ENCODE data around the gene TNFRSF11A.

Gene TNFRSF11A

DNA sequence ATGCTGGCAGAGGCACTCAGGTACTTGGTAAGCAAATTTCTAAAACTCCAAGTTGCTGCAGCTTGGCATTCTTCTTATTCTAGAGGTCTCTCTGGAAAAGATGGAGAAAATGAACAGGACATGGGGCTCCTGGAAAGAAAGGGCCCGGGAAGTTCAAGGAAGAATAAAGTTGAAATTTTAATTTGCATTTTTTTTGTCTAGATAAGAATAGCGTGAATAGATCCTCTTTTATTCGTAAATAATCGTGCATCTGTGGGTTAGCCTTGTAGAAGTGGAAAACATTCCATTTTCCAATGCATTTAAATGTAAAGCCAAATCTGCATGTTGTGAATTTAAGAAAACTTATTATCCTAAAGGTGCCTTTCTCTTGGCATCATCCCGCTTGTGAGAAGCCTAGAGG is 61.0 kb downstream of the TNFRSF11A start:
- no peak for DNase-seq

DNA sequence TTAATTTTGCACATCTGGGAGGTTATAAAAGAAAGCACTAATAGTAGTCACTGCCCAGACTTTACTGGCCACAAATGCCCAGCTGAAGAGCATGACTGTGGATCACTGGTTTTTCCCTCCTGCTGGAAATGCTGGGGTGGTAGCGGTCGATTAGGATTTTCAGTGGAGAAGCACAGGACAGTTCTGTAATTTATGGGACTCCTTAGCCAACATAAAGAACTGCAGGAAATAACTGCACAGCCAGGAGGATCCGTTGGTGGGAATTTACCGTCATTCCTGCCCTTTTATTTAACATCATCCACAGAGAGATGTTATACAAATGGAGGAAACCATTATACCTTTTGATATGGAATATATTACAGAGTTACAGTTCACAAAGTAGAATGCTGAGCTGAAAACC is 61.5 kb downstream of the TNFRSF11A start:
- DNase-seq, result no peak

DNA sequence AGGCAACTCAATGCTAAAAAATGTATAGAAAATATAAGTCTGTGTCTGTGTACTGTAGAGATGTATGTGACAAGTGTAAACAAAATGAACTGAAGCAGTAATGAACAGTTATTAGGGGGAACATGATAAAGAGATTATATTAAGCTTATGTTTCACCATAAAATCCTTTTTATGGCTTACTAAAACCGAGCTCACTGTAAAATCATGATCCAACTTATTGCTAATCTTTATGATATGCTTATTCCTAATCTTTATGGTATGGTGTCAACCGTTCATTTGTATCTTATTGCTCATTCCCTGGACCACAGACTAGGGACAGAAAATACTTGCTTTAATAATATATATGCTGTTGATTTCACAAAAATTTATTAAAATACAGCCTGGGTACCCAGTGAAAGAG is 62.1 kb downstream of the TNFRSF11A start:
- DNase-seq, result no peak

DNA sequence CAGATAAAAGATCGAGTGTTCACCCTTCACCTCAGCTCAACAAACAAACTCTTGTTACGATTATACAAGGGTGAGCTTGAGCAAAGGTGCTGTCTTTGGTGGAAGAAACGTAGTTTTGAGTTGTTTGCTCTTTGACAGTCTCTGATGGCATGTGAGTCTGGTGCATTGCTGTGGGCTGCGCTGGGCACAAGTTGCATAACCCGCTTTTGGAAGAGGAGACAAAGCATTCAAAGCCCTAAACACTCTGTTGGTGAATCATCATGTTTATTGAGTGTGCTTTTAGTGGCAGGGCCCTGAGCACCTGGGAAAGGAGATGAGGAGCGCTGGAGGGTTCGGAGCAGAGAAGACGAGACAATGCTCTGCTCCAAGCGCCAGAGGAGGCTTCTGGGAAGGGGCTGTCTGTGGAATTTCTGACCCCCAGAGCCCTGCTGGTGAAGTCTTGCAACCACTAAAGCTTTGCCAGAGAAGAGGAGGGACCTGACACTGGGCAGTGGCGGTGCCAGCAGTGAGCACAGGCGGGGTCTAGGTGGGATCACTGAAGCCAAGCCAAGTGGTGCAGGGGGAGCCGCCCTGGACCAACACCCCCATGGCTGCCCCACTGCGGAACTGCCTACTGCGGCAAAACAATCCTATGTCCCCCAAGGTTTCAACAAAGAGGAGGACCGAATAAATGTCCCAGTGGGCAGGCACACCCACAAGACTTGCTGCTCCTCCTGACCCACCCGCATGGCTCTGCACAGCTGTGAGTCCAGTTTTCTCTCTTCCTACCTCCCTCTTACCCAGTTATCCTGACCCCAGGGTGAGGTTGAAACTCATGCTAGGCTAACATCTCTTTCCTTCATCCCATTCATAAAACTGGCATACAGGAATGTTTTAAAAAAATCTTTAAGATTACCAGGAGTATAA is 64.0 kb downstream of the TNFRSF11A start:
- no peak for DNase-seq

DNA sequence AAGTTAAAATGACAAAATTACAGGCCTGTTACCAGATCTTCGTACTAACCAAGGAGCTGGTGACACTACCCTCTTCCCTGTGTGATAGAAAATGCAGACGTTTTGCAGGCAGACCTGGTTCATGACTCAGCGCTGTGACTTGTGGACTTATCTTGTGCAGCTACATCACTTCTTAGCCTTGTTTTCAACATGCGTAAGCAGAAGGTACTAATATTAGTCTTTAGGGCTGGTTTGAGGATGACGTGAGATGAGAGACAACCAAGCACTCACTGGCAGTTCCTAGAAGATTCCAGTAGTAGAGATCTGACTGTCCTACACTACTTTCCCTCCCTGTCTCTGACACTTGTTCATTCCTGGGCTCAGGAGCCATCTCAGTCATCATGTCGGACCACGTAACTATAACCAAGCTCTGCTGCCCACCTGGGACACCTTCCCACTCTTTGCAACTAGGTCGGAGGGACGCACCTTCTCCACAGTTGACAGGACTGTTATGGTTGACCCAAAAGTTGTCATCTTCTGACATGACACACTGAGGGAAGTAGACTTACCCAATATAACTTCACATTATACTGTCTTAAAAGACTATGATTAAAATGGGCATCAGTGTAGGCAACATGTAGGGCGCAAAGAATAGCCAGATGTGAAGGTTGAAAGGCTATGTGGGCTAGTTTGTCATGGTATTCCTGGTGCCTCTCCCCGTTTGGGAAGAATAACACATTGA is 64.8 kb downstream of the TNFRSF11A start:
- no peak for DNase-seq

DNA sequence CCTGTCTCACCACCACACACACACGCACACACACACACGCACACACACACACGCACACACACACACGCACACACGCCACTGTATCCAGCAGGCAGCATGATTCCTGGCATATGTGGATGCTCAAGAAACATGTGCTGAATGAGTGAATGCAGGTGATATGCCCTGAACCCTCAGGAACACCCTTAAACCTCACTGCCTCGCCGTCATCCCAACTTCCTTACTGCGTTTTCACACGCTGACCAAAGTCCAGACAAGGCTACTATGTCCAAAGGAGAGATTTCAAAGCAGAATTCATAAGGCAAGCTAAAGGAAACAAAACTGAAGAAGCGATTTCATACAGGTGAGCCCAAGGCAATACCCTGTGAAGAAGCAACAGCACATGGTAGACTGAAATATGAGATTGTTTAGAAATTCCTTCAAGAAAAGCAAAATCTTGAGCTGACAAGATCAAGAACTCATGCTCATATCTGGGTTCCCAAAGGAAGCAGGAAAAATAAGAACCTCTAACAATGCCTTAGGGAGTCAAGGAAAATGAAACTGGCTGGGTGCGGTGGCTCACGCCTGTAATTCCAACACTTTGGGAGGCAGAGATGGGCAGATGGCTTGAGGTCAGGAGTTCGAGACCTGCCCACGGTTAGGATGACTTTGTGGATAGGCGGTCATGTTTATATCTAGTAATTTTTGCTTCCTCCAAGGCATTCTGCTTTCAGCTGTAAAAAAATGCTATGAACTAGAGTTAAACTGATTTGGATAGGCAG is 69.1 kb downstream of the TNFRSF11A start:
- no peak for DNase-seq

DNA sequence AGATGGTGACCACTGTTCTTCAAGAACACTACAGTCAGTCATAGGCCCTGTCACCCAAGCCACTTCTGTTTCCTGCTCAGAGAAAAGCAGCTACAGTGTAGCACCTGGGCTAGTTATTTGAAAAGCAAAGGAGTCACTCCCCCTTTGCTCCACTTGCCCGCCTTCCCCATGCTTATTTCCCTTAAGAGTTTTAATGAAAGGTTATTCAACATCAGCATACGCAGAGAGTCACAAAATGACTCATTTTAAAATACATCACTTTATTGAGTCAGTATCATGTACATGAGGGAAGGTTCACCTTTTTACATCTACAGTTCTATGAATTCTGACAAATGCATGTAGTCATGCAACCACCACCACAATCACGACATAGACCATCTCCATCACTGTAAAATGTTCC is 71.3 kb downstream of the TNFRSF11A start:
- no peak for DNase-seq

DNA sequence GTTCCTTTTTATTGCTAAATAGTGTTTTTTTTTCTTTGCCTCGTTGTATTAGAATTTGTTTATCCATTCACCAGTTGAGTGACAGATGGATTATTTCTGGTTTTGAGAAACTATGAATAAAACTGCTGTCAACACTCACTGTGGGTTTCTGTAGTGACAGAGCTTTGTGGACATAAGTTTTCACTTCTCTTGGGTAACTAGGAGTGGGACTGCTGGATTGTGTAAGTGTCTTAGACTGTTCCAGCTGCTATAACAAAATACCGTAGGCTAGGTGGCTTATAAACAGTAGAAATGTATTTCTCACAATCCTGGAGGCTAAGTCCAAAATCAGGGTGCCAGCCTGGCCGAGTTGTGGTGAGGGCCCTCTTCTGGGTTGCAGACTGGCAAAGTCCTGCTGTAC is 71.9 kb downstream of the TNFRSF11A start:
- DNase-seq, result no peak

DNA sequence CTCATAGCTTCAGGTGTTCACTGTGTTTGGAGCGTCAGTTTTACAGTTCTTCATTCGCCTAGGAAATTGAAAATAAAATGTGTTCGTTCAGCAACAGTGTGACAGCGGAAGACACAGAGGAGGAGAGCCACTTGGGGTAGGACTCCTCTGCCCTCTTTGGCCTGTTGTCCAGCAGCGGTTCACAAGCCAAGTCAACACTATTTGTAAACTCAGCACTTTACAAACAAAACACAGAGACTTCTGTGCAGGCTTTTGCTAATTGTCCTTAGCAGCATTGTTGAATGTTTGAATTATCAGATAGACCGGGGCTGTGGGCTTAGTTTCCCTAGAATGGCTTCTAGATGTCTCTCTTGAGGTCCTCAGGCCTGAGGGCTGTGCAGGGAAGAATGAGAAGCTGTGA is 73.2 kb downstream of the TNFRSF11A start:
- no peak for DNase-seq

DNA sequence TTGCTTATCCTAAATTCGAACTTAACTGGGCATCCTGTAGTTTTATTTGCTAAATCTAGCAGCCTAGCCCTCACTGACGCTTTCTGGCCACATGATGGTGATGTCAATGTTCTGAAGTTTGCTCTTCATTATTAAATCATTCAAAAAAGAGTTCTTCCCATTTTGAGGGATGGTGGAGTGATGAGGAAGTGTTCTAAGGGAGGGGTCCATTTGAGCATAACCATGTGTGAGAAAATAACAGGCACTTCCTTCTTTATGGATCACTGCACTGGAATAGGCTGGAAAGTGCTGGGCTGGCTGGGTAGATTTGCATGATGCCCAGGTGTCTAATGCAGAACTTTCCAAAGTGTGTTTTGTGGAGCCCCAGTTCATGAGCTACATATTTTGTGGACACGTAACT is 74.2 kb downstream of the TNFRSF11A start:
- no peak for DNase-seq

DNA sequence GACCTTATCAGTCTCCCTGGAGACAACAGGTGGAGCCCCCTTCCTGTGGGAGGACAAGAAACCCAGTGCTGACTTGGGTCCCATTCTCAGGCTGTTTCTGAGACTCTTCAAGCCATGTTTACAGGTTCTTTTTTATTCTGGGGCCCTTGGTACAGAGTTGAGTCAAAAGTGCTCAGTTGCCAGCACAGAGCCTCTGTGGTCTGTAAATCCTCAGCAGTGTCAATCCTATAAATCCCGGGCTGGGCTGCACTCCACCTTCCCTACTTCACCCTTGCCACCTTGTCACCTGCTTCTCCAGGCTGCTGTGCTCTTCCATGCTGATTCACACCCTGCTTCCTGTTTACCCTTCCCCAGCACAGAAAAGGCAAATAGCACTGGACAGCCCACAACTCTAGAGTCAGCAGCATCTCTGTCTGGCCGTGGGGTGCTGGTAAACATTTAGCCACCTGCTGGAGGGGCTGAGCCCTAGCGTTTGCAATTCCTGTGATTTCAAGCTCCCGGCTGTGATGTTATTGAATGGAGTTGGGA is 74.7 kb downstream of the TNFRSF11A start:
- no peak for DNase-seq

DNA sequence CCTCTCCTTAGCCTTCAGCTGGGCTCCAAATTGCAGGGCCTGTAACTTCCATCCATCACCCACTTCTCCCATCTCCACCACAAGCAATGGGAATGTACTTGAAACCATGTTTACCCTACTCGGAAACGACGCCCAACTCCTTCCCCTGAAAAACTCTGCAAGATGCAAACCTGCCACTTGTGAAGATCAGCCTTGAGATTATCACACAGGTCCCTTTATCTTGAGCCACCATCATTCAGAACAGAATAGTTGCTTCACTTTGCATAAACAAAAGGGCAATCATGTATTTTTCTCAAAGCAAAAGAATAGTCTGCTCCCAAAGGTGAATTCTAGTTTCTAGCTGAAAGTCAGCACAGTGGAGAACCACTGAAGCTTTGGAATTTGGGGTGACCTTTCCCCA is 75.8 kb downstream of the TNFRSF11A start:
- no peak for DNase-seq

DNA sequence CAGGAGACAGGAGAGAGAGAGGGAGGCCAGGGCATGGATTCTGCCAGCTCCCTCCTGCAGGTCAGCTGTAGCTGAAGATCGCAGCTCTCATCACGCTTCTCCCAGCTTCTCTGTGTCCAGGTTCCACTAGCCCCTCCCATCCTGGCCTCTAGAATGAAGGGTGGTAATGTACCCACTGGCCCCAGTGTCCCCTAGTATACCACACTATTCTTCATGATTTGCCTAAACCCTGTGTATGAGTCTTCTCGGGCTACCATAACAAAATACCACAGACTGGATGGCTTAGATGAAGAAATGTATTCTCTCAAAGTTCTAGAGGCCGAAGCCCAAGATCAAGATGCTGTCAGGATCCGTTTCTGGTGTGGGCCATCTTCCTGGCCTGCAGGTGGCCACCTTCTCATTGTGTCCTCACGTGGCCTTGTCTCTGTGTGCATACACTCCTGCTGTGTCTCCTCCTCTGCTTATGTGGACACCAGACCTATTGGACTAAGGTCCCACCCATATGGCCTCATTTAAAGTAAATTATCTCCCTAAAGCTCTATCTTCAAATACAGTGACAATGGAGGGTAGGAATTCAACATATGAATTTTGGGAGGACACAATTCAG is 77.3 kb downstream of the TNFRSF11A start:
- DNase-seq, result no peak

DNA sequence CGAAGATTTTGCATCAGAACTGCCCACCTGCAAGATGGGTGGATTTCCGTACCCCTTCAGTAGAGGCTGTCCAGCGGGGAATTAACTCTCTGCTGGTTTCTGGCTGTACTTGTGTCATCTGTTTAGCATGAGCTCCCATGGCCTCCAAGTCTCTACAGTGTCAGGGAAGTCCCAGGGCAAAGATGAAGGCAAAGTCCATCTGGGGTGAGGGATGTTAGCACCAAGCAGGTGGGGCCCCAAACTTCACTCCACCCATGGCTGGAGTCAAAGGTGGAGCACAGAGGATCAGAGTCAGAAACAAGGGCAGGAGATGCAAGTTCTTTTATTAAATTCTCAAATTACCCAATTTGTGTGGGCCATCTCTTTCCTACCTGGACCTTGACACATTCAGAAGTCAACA is 78.0 kb downstream of the TNFRSF11A start:
- DNase-seq, result no peak

DNA sequence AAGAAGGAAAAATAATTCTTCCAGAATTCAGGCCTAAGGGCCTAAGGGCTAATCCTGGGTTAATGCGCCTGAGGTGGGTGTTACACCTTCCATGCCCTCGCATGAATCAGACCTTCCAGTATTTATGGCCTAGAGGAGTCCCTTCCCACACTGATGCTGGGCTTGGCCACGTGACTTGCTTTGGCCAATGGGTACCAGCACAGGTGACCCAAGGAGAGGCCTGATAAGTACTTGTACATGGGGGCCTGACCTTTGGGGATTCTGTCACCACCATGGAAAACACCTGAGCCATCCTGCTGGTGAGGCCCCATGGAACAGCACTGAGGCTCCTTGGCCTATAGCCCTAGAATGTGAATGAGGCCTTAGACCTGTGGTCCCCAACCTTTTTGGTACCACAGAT is 79.8 kb downstream of the TNFRSF11A start:
- no peak for DNase-seq

DNA sequence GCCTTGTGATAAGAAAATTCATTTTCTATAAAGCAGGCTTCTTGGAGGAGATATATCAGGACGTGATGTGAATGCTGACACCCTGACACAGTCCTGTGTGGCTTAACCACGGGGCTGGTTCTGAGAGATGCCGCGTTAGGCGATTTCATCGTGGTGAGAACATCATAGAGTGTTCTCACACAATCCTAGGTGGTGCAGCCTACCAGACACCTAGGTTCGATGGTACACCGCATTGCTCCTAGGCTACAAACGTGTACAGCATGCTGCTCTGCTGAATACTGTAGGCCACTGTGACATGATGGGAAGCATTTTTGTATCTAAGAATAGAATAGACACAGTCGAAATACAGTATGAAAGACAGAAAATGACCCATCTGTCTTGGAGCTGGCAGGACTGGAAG is 82.5 kb downstream of the TNFRSF11A start:
- no peak for DNase-seq

DNA sequence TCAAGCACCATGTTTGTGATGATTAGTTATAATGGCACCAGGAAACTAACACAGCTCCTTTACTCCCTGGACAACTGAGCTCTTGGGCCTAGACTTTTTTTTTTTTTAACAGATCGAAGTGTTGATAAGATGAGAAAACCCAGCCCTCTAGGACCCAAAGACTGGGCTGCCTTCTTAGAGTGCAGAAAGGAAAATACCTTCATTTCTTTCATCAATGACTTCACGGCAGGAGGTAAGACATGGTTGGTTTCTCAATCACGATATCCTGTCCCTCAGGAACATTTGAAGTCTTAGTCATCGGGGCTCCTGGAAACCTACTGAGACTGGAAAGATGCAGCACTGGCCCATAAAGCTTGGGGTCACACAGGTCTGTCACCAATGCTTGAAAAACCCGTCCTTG is 84.7 kb downstream of the TNFRSF11A start:
- DNase-seq, result no peak

DNA sequence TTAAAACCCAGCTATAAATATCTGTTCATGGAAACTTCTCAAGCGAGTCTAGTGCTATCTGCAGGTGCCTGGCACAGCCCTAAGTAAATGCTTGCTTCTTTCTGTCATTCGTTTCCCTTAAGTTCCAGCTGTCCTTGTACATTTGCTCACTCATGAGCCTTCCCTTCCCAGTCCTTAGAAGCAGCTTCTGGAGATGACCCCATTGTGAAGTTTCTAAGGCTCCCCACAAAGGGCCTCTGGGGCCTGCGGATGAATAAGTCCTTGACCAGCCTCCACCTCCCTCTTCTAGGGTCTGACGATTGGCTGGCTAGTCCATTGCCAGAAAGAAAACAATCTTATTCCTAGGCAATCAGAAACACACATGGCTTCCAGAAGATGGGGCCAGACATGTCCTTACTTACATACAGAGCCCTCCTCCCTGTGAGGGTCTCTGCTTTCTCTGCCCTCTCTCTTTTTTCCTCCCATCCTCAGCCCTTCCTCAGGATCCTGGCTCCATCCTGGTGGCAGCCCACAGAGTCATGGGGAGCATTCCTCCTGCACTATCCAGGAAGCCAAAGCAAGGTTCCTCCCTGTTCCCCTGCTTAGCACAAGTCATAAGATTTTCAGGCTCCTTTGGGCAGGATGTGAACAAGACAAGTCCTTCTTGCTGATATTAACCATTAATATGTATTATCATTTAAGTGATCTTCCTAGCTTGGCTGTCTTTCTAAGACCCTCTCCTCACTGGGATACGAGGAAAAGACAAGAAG is 87.3 kb downstream of the TNFRSF11A start:
- DNase-seq, result no peak

DNA sequence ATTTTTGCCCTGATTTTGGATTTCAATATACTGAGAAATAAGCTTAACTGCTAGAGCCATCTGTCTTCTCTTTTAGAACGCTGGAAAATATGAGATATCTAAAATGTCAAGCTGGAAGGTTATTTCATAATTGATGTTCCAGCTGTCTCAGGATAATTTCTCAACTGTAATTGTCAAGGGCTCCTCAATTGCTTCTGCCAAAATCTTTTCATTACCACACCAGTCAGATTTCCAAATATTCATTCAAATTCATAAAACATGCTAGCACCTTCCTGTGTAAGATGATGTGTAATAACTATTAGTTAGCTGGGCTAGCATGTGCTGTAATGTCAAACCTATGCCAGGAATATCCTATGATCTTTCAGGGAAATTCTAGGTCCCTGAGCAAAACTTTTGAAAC is 88.1 kb downstream of the TNFRSF11A start:
- DNase-seq, result no peak

DNA sequence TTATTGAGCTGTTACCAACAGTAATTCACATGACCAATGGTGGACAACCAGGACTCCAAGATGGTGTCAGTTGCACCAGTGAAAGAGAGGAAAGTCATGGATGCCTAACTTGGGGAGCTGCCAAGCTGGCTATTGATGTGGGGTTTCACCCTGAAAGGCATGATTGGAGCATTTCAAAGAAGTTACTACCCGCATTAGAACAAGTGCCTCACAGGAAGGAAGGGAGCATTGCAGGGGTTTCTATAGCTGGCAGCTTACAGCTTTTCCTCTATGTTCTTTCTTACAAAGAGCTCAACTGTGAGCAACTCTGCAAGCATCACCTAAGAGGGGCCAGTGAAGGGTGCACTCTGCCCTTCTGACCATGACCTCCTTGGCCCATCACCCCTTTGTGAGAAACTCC is 93.1 kb downstream of the TNFRSF11A start:
- no peak for DNase-seq

DNA sequence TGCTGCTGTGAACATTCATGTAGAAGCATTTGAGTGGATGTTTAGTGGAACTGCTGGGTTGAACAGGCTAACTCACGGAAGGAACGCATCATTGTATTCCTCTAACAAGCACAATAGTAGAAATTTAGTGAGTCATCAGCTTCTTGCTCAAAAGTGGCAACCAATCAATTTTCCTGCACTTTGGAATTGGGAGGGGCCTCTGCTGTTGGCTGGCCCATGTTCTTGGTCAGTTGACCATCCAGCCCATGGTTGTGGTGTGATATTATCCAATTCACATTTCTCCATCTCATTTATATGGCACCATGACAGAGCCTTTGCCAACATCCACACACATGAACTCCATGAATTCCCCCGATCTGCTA is 95.0 kb downstream of the TNFRSF11A start:
- DNase-seq, result no peak

DNA sequence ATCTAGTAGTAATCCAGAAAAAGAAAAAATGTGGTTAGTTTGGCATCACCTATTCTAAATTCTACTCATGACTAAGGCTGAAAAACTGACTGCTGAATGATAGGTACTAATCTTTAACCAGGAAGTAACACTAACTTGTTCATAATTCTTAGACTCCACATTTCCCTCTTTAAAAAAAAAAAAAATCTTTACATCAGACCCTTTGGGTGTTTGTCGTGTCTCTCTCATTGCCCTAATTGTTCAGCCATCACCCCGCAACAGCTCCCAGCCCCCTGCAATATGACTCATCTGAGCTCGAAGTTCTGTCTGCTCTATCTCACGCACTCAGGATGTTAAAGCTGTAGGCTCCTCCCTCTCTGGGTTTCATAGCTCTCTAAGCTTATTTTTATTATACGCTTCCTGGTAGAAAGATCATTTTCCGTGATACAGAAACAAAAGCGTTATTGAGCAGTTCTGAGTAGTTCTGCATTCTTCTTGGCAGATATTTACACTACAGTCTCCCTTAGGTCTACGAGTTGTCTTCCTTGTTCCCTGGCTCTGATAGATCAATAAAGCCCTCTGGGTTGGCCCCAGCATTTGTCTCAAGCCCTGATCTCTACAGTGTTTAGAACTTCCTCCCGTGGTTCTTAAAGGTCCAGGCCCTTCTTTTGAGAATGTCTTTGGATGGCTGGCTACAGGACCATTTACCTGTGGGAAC is 95.6 kb downstream of the TNFRSF11A start:
- peak; percentile 84 for DNase-seq

All from CD4-positive, alpha-beta T cell treated with Interleukin-4 for 4 hours (primary cell).